ENCODE data around the gene RAF1.

- TF ChIP-seq CTCF (IDR thresholded peaks at IDR 0.05 in 8 of 11, conservative IDR thresholded peaks at IDR 0.05 in 3 of 11) (no peak), POLR2A (IDR thresholded peaks at IDR 0.05) (no peak)
Observed at GRCh38 chr3:12568747-12569146, 95.2 kb downstream of the RAF1 start.

Data from spleen (tissue), 7 donors.